A549 (cell line): ENCODE data around the gene TSBP1. TPM values are rescaled to one million over a fixed set of nuclear protein-coding genes. Genes with fewer than 3 reads are reported as not detected.
A peak's percentile ranks its signal among the peaks of the same experiment; 100 is the strongest.
"Not testable (repeated sequence)": the region's sequence is repeated elsewhere in the genome, so short reads cannot be mapped to it uniquely, and the experiment has no call there.

Experiments
- ATAC-seq, 2 experiments: fragments of 200-7000 bp in 1 of 2; fragments of >200 bp in 1 of 2; cut with Nextera tagmentation in 1 of 2; cut with Tn5 transposase in 1 of 2; 3 replicates each; pipeline versions ENCODE4 v1.8.0 to v1.9.1; 2018 to 2020; ENCODE audit warnings: mild to moderate bottlenecking in 1 of 2, moderate library complexity in 1 of 2
- CTCF ChIA-PET: fragments of 300-600 bp; sonication (Branson Sonifier 250); formaldehyde crosslinking; extraction: SDS; loops from one replicate; lab custom pipeline; 2021; ENCODE audit warnings: antibody characterized with exemption, inconsistent platforms; lab: Yijun Ruan, JAX
- POLR2A ChIA-PET: fragments of 350-600 bp; formaldehyde crosslinking; extraction: SDS; loops from one replicate; lab custom pipeline; 2021; ENCODE audit warnings: antibody characterized with exemption, inconsistent platforms; lab: Yijun Ruan, JAX
- DNase-seq, 2 experiments: peaks; one replicate each; pipeline versions ENCODE4 v3.0.0 to v3.0.0-alpha.2; 2011 to 2016; ENCODE audit warnings: low read depth in 1 of 2, low spot score in 1 of 2
- FAIRE-seq: peaks from 2 replicates; lab custom pipeline; 2011; peaks lifted over from hg19 to GRCh38; lab: Jason Lieb, UNC
- H3K27ac ChIP-seq, 2 experiments: fragments of >200 bp; sonication (Bioruptor Twin); formaldehyde crosslinking; 3 replicates each; pipeline ENCODE4 v1.5.1; 2016 to 2017
- H3K4me1 ChIP-seq: fragments of >200 bp; sonication (Bioruptor Twin); formaldehyde crosslinking; 3 replicates; pipeline ENCODE4 v1.6.1; 2016
- H3K4me2 ChIP-seq: fragments of >200 bp; sonication (Bioruptor Twin); formaldehyde crosslinking; 3 replicates; pipeline ENCODE4 v1.6.1; 2016
- H3K4me3 ChIP-seq: fragments of >200 bp; sonication (Bioruptor Twin); formaldehyde crosslinking; 3 replicates; pipeline ENCODE4 v1.5.1; 2016
- H3K9me3 ChIP-seq: fragments of >200 bp; sonication (Bioruptor Twin); formaldehyde crosslinking; 3 replicates; pipeline ENCODE4 v1.6.1; 2016
- CEBPB ChIP-seq, 2 experiments: fragments of >200 bp in 1 of 2; sonication (Bioruptor Twin) in 1 of 2; formaldehyde crosslinking in 1 of 2; IDR thresholded peaks; 2 replicates each; pipeline ENCODE4 v1.6.1; 2012 to 2016
- CHD2 ChIP-seq: fragments of 150-350 bp; IDR thresholded peaks from 2 replicates; pipeline ENCODE4 v1.6.1; 2014; ENCODE audit warnings: low read length; ENCODE audit not compliant: partially characterized antibody
- FOSL2 ChIP-seq, 2 experiments: fragments of 450-650 bp in 1 of 2; fragments of >200 bp in 1 of 2; sonication (Bioruptor Twin) in 1 of 2; formaldehyde crosslinking; IDR thresholded peaks; 2 replicates each; pipeline versions ENCODE4 v1.5.0 to v1.6.1; 2016 to 2020; ENCODE audit warnings: mild to moderate bottlenecking in 1 of 2, moderate library complexity in 1 of 2
- GATA3 ChIP-seq: IDR thresholded peaks from 2 replicates; pipeline ENCODE4 v1.6.1; 2012; ENCODE audit warnings: borderline replicate concordance
- HDAC2 ChIP-seq: fragments of 200-600 bp; sonication (generic); IDR thresholded peaks from 2 replicates; pipeline ENCODE4 v1.6.1; 2016
- JUNB ChIP-seq: fragments of >200 bp; sonication (Bioruptor Twin); formaldehyde crosslinking; IDR thresholded peaks from 2 replicates; pipeline ENCODE4 v1.6.1; 2016
- KDM1A ChIP-seq: fragments of 200-600 bp; sonication (generic); IDR thresholded peaks from 2 replicates; pipeline ENCODE4 v1.6.1; 2016; ENCODE audit warnings: low read depth, mild to moderate bottlenecking
- MAFK ChIP-seq: fragments of 450-650 bp; IDR thresholded peaks from 2 replicates; pipeline ENCODE4 v1.6.1; 2014; ENCODE audit not compliant: partially characterized antibody
- NFE2L2 ChIP-seq: fragments of 150-350 bp; conservative IDR thresholded peaks from 2 replicates; pipeline ENCODE4 v1.6.1; 2014; ENCODE audit warnings: low read length
- NR3C1 ChIP-seq: fragments of >200 bp; sonication (Bioruptor Twin); formaldehyde crosslinking; IDR thresholded peaks from 3 replicates; pipeline ENCODE4 v1.6.1; 2017
- RARB ChIP-seq: fragments of 250-450 bp; sonication (Bioruptor Pico); IDR thresholded peaks from 2 replicates; pipeline ENCODE4 v1.8.0; 2021; ENCODE audit warnings: mild to moderate bottlenecking, moderate library complexity
- ZFP36 ChIP-seq: fragments of 450-650 bp; IDR thresholded peaks from 2 replicates; pipeline ENCODE4 v1.6.1; 2014; ENCODE audit warnings: borderline replicate concordance; ENCODE audit not compliant: partially characterized antibody
- ZSCAN20 ChIP-seq: fragments of 250-450 bp; sonication (Bioruptor Pico); IDR thresholded peaks from 2 replicates; pipeline ENCODE4 v1.8.0; 2022; ENCODE audit warnings: mild to moderate bottlenecking, moderate library complexity
- WGBS: methylation state at CpG from one replicate; pipeline ENCODE4 v1.1.6; 2017; ENCODE audit errors: missing lambda C conversion rate; 5-methylcytosine and 5-hydroxymethylcytosine counted together
- polyA plus RNA-seq, 4 experiments: library from polyadenylated mRNA; depleted of rRNA in 3 of 4; stranded (reverse); fragments of >200 nt; fragmentation: RNase III in 1 of 4; extraction: RNeasy Plus Mini Kit Qiagen cat#74134 plus additional on column Dnase treatment in 1 of 4; gene quantifications; 2 replicates in 3 of 4; 3 replicates in 1 of 4; pipeline ENCODE4 v1.2.3, GENCODE V29; 2011 to 2017
- TF ChIP-seq, protein P1 (sequence below): fragments of 450-650 bp; IDR thresholded peaks from 2 replicates; pipeline ENCODE4 v1.6.1; 2014; ENCODE audit warnings: antibody characterized with exemption
- TF ChIP-seq, protein P2 (sequence below): fragments of 250-450 bp; sonication (Bioruptor Pico); IDR thresholded peaks from 2 replicates; pipeline ENCODE4 v1.5.0; 2020; ENCODE audit warnings: low read depth, mild to moderate bottlenecking, moderate library complexity
- TF ChIP-seq, protein P3 (sequence below): fragments of 250-450 bp; sonication (Bioruptor Pico); IDR thresholded peaks from 2 replicates; pipeline ENCODE4 v1.5.0; 2021; ENCODE audit warnings: mild to moderate bottlenecking, moderate library complexity, borderline replicate concordance

Gene TSBP1
- polyA plus RNA-seq, 2 of the 4 experiments (the other 2 are of a cell fraction), result not detected

DNA sequence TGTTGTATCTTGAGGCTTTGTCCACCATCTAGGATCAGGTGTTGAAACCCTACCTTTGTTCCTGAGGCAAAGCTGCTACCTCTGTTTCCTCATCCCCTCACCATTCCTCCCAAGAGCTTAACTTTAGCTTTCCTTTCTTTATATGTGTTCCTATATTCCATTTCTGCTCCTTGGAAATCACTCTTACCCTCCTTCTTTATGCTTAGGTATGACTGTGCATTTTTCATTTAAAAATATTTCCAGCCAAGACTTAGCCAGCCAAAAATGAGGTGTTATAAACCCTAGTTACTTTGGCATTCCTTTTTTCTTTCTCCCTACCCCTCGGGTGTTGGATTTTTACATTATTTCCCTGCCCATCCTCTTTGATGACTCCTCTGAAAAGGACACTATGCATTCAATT lies 57.7 kb downstream of the TSBP1 start:
- no peaks in the 10 kb centered on the region for H3K9me3 ChIP-seq
- TF ChIP-seq NFE2L2, result peak; percentile 50
- TF ChIP-seq ZFP36, result no peak
- no peak for TF ChIP-seq KDM1A
- TF ChIP-seq MAFK, result peak; percentile 22
- TF ChIP-seq, all 56 proteins: peak for 2
- DNase-seq, result no peak
- POLR2A ChIA-PET, result no interaction called here
- no peak overlapping the region for H3K4me2 ChIP-seq
- FAIRE-seq, result no peak
- H3K4me1 ChIP-seq, result no peaks in the 10 kb centered on the region
- 44% methylated on average over 1 of the region's 1 CpG for WGBS
- CTCF ChIA-PET, result no interaction called here
- no peak for ATAC-seq
- H3K4me3 ChIP-seq, result no peak overlapping the region
- no peak overlapping the region for H3K27ac ChIP-seq

DNA sequence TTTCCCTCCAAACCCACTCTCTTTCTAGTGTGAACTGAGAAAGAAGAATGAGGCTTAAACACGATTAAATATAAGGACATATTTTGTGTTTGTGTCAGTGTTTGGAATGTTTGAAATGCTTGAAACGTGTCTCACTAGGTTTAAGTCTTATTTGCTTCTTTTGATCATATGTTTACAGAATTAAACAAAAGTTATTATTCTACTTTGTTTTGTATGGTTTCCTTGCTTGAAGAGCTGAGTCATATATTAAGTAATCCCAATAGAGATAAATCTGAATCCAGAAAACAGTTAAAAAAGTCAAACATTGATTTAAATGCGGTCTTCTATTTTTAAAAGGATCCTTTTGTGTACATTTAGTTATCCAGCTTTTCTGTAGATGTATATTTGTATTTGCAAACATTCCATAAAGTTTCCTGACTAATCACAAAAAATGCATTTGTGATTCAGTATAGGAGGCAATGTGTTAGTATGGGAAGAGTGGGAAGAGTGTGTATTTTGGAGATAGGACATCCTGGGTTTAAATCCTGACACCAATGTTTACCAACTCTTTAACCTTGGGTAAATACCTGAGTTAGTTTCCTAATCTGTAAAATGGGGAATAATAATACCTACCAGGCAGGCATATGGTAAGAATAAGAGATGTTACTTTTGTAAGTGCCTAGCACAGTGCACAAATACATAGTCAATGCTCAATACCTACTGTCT lies 72.9 kb downstream of the TSBP1 start:
- ATAC-seq, result peak; percentile 68 to 76; a peak in 5 of 6 replicates
- 2% methylated on average over 3 of the region's 3 CpGs for WGBS
- CTCF ChIA-PET, result interaction anchor here (0.6 kb wide), 1 partner anchor 45 kb away, joined by 3 read pairs; no protein-coding TSS in a partner anchor
- TF ChIP-seq GATA3 (peak; percentile 79; the same call in 1 of the 2 replicates), FOSL2 (IDR thresholded peaks at IDR 0.05) (peak; percentile 49; the same call in 1 of the 2 replicates), FOSL2 (CRISPR knock-in tag; IDR thresholded peaks at IDR 0.05) (peak; percentile 82), CEBPB (IDR thresholded peaks at IDR 0.05) (peak in 1 of 2 experiments; percentile 66; a peak in 2 of 4 replicates), ZSCAN20 (CRISPR knock-in tag) (no peak), HDAC2 (no peak), NR3C1 (no peak), CHD2 (no peak), JUNB (peak; percentile 91), RARB (CRISPR knock-in tag) (no peak)
- TF ChIP-seq, protein P1, sequence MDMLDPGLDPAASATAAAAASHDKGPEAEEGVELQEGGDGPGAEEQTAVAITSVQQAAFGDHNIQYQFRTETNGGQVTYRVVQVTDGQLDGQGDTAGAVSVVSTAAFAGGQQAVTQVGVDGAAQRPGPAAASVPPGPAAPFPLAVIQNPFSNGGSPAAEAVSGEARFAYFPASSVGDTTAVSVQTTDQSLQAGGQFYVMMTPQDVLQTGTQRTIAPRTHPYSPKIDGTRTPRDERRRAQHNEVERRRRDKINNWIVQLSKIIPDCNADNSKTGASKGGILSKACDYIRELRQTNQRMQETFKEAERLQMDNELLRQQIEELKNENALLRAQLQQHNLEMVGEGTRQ, result no peak
- TF ChIP-seq, protein P2, sequence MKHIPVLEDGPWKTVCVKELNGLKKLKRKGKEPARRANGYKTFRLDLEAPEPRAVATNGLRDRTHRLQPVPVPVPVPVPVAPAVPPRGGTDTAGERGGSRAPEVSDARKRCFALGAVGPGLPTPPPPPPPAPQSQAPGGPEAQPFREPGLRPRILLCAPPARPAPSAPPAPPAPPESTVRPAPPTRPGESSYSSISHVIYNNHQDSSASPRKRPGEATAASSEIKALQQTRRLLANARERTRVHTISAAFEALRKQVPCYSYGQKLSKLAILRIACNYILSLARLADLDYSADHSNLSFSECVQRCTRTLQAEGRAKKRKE, result no peak
- TF ChIP-seq, protein P3, sequence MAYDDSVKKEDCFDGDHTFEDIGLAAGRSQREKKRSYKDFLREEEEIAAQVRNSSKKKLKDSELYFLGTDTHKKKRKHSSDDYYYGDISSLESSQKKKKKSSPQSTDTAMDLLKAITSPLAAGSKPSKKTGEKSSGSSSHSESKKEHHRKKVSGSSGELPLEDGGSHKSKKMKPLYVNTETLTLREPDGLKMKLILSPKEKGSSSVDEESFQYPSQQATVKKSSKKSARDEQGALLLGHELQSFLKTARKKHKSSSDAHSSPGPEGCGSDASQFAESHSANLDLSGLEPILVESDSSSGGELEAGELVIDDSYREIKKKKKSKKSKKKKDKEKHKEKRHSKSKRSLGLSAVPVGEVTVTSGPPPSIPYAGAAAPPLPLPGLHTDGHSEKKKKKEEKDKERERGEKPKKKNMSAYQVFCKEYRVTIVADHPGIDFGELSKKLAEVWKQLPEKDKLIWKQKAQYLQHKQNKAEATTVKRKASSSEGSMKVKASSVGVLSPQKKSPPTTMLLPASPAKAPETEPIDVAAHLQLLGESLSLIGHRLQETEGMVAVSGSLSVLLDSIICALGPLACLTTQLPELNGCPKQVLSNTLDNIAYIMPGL (CRISPR knock-in tag), result no peak
- TF ChIP-seq, all 56 proteins: peak for 4
- FAIRE-seq, result peak; percentile 46
- POLR2A ChIA-PET, result no interaction called here
- H3K4me2 ChIP-seq, result peak overlapping the region; percentile 64
- peaks cover 18% of the 10 kb centered on the region; the same call in 2 of the 3 replicates for H3K4me1 ChIP-seq
- no peak overlapping the region for H3K4me3 ChIP-seq
- DNase-seq, result peak; percentile 3 to 61
- H3K27ac ChIP-seq, result no peak overlapping the region; a peak in 1 of 6 replicates
- H3K9me3 ChIP-seq, result no peaks in the 10 kb centered on the region

DNA sequence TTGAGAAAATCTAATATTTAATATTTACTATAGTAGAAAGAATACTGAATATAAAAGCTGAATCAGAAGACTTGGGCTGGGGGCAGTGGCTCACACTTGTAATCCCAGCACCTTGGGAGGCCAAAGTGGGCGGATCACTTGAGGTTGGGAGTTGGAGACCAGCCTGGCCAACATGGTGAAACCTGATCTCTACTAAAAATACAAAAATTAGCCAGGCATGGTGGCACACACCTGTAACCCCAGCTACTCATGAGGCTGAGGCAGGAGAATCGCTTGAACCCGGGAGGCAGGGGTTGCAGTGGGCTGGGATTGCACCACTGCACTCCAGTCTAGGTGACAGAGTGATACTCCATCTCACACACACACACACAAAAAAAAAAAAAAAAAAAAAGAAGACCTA lies 76.7 kb downstream of the TSBP1 start:
- CTCF ChIA-PET, result interaction anchor here (1.9 kb wide), 1 partner anchor 39 kb away, joined by 5 read pairs; no protein-coding TSS in a partner anchor
- POLR2A ChIA-PET, DNase-seq, H3K9me3 ChIP-seq, H3K27ac ChIP-seq, ATAC-seq, FAIRE-seq, H3K4me2 ChIP-seq, H3K4me3 ChIP-seq: not testable (repeated sequence)
- H3K4me1 ChIP-seq, result peaks cover 18% of the 10 kb centered on the region; the same call in 2 of the 3 replicates
- WGBS, result 74% methylated on average over 3 of the region's 3 CpGs
